ENCODE results near the gene YIPF3. TPM values are rescaled to one million over a fixed set of nuclear protein-coding genes. Genes with fewer than 3 reads are reported as not detected.
"Not testable (repeated sequence)": the region's sequence is repeated elsewhere in the genome, so short reads cannot be mapped to it uniquely, and the experiment has no call there.

Gene YIPF3
- total and polyA plus RNA-seq, 2 donors from 2014 or later = 107 to 114 TPM

- no peak for TF ChIP-seq CTCF (IDR thresholded peaks at IDR 0.05; ENCODE audit: borderline replicate concordance, extremely low read depth, insufficient read depth)
- Histone ChIP-seq H3K36me3 (ENCODE audit: control insufficient read depth in 2 of 3, insufficient read depth in 3 of 3, low read length in 3 of 3) (peaks cover 0 to 7% (median 6%) of the 10 kb centered on the region in 3 donors), H3K4me1 (ENCODE audit: control insufficient read depth in 2 of 3, insufficient read depth in 2 of 3, low read depth in 1 of 3, low read length in 3 of 3) (no peaks in the 10 kb centered on the region), H3K9ac (ENCODE audit: low read length in 3 of 3) (no peak overlapping the region), H3K27ac (ENCODE audit: low read depth in 2 of 2, low read length in 2 of 2) (no peak overlapping the region), H3K4me3 (ENCODE audit: low read length in 3 of 3) (no peak overlapping the region), H3K27me3 (ENCODE audit: control insufficient read depth, insufficient read depth, low read length) (no peaks in the 10 kb centered on the region), H3K9me3 (ENCODE audit: control insufficient read depth in 2 of 3, insufficient read depth in 1 of 3, low read length in 3 of 3) (no peaks in the 10 kb centered on the region)
- intact Hi-C loops (cut with DNase I) = no loop called here
- FAIRE-seq (no peak), DNase-seq (no peak)
These were observed 23.8 kb upstream of the YIPF3 start for GRCh38 chr6:43540507-43540906.

- H3K36me3 ChIP-seq (ENCODE audit: control insufficient read depth in 2 of 3, insufficient read depth in 3 of 3, low read length in 3 of 3); FAIRE-seq: not testable (repeated sequence)
These were observed 22.7 kb upstream of the YIPF3 start for GRCh38 chr6:43539409-43539808.

GRCh38 chr6:43538986-43539385 is 22.3 kb upstream of the YIPF3 start:
- H3K9ac ChIP-seq (ENCODE audit: low read length in 3 of 3); FAIRE-seq; H3K4me1 ChIP-seq (ENCODE audit: control insufficient read depth in 2 of 3, insufficient read depth in 2 of 3, low read depth in 1 of 3, low read length in 3 of 3); H3K9me3 ChIP-seq (ENCODE audit: control insufficient read depth in 2 of 3, insufficient read depth in 1 of 3, low read length in 3 of 3); H3K27ac ChIP-seq (ENCODE audit: low read depth in 2 of 2, low read length in 2 of 2); intact Hi-C loops (cut with DNase I); H3K4me3 ChIP-seq (ENCODE audit: low read length in 3 of 3); H3K36me3 ChIP-seq (ENCODE audit: control insufficient read depth in 2 of 3, insufficient read depth in 3 of 3, low read length in 3 of 3); H3K27me3 ChIP-seq (ENCODE audit: control insufficient read depth, insufficient read depth, low read length); DNase-seq: not testable (repeated sequence)

More at GRCh38 chr6:43539409-43539808, 22.7 kb upstream of the YIPF3 start:
- intact Hi-C loops (cut with DNase I); H3K27ac ChIP-seq (ENCODE audit: low read depth in 2 of 2, low read length in 2 of 2); H3K4me1 ChIP-seq (ENCODE audit: control insufficient read depth in 2 of 3, insufficient read depth in 2 of 3, low read depth in 1 of 3, low read length in 3 of 3); H3K9ac ChIP-seq (ENCODE audit: low read length in 3 of 3); H3K9me3 ChIP-seq (ENCODE audit: control insufficient read depth in 2 of 3, insufficient read depth in 1 of 3, low read length in 3 of 3); H3K4me3 ChIP-seq (ENCODE audit: low read length in 3 of 3); DNase-seq; H3K27me3 ChIP-seq (ENCODE audit: control insufficient read depth, insufficient read depth, low read length): not testable (repeated sequence)

- Histone ChIP-seq H3K9ac (ENCODE audit: low read length in 3 of 3) (no peak overlapping the region), H3K9me3 (ENCODE audit: control insufficient read depth in 2 of 3, insufficient read depth in 1 of 3, low read length in 3 of 3) (no peaks in the 10 kb centered on the region), H3K27ac (ENCODE audit: low read depth in 2 of 2, low read length in 2 of 2) (no peak overlapping the region), H3K4me3 (ENCODE audit: low read length in 3 of 3) (no peak overlapping the region), H3K4me1 (ENCODE audit: control insufficient read depth in 2 of 3, insufficient read depth in 2 of 3, low read depth in 1 of 3, low read length in 3 of 3) (no peaks in the 10 kb centered on the region), H3K27me3 (ENCODE audit: control insufficient read depth, insufficient read depth, low read length) (no peaks in the 10 kb centered on the region), H3K36me3 (ENCODE audit: control insufficient read depth in 2 of 3, insufficient read depth in 3 of 3, low read length in 3 of 3) (peaks cover 5 to 22% (median 18%) of the 10 kb centered on the region in 3 donors)
- no peak for TF ChIP-seq CTCF (IDR thresholded peaks at IDR 0.05; ENCODE audit: borderline replicate concordance, extremely low read depth, insufficient read depth)
- DNase-seq (no peak), FAIRE-seq (no peak)
- intact Hi-C loops (cut with DNase I) = no loop called here
These were observed 15.5 kb upstream of the YIPF3 start for GRCh38 chr6:43532201-43532600.

Data from kidney (tissue), 14 donors.